HG03066 (cell line): Measurements from ENCODE around the gene TYK2.
"Not testable (repeated sequence)": the region's sequence is repeated elsewhere in the genome, so short reads cannot be mapped to it uniquely, and the experiment has no call there.

Experiments used
- ATAC-seq: cut with Tn5 transposase; IDR thresholded peaks from one replicate; pipeline ENCODE4 v1.9.1; 2021; ENCODE audit warnings: low read depth; ENCODE audit not compliant: unreplicated experiment

Gene TYK2

DNA sequence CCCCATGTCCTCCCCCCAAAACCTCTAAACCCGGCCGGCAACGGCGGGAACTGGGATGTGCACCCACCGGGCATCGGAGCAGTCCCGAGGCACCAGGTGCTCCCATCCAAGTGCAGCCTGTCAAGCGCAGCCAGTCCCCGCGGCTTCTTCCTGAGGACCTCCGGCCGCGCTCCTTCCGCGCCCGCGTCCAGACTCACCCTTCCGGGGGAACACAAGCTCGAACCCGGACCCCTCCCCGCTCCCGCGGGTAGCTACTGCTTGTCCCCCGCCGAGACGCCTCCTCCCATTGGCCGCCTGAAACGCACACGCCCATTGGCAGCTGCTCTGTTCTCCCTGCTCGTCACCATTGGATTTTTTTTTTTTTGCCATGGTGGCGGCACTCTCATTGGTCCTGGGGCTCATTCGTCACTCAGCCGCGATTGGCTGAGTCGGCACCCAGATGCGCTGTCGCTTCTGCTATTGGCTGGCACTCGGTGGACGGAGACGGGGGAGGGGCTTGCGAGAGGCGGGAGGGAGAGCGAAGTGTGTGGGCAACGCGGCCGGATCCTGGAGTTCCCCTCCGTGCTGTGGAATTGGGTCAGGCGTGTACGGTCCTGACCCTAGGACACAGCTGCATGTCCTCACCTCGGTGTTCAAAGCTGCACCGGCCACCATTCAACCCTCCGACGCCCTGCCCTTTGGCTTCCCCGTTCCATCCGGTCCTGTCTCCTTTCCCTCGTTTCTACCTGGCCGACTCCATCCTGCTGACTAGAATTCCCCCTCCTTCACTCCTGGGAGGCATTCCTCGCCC is at the start of gene TYK2:
Gene TYK2 (minus strand): TSS at position 260 of the 790 bp plus-strand sequence. CDS start 2,166 bp downstream, outside the sequence.
- ATAC-seq: peak; percentile 95

DNA sequence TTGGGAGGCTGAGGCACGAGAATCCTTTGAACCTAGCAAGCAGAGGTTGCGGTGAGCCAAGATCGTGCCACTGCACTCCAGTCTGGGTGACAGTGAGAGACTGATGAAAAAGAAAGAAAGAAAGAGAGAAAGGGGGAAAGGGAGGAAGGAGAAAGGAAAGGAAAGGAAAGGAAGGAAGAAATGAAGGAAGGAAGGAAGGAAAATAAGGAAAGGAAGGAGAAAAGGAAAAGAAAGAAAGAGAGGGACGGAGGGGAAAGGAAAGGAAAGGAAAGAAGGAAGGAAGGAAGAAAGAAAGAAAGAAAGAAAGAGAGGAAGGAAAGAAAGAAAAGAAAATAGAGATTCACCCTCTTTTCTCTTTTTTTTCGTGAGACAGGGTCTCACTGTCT is 48.6 kb upstream of the TYK2 start:
- no peak for ATAC-seq

DNA sequence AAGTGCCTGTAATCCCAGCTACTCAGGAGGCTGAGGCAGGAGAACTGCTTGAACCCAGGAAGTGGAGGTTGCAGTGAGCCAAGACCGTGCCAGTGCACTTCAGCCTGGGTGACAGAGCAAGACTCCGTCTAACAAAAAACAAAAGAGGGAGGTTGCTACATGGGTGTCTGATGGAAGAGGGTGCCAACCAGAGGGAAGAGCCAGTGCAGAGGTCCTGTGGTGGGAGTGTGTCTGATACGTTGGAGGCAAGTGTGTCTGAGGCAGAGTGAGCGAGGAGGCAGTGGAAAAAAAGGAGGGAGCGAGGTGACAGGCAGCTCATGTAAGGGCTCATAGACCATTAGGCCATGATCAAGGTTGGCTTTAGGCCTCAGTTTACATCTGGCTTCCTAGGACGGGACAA is 46.8 kb upstream of the TYK2 start:
- no peak for ATAC-seq

DNA sequence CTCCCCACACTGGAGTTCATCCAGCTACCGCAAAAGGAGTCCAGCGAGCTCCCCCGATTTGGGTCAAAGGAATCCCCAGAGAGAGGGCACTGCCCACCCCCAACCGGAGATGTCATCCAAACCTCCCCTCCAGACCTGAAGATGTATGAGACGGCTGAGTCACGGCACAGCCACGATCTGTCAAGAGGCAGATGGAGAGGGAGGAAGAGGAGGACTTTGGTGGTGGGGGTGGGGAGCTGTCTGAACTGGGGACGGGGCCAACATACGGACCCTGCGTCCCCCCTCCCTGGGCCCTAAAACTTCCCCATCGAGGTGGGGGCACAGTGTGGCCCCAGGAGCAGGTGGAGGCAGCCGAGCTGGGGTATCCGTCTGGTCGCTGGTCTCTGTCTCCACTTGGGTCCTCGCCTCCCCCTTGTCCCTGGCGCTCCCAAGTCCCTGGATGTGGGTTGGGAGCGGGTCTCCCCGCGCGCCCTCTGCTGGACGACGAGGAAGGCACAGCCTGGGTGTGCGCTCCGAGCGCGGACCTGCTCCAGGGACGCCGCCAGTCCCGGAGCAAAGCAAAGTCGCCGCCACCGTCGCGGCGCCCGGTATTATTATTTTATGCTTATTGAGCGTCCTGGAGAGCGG is 43.8 kb upstream of the TYK2 start:
- no peak for ATAC-seq

DNA sequence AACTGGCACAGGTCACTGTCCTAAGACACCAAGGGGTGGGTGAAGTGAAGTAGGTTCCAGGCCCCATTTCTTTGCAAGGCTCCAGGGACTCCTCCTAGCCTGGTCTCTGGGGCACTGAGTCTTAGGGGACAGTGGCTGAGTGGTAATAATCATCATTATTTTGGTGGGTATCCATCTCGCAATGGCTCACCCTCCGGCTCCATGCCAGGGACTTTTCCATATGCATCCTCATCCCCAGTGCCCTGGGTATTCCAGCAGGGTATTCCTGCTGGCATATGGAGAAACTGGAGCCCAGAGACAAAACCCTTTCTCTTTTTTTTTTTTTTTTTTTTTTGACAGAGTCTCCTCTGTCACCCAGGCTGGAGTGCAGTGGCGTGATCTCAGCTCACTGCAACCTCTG is 42.5 kb upstream of the TYK2 start:
- ATAC-seq: no peak

DNA sequence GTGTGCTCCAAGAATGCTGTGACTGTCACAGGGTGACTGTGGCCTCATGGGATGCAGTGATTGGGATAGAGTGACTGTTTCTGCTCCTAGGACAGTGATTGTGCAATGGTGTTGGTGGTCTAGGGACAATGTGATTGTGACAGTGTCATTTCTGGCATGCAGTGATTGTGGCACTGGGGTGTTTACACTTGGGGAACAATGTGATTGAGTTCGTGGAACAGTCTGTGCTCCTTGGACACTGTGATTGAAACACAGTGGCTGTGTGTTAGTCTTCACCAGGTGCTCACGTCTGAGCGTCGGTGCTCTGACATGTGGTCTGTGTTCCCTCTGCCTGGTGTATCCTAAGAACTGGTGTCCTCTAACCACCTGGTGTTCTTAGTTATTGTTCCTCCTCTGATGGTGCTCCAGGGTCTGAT is 41.7 kb upstream of the TYK2 start:
- ATAC-seq: no peak

DNA sequence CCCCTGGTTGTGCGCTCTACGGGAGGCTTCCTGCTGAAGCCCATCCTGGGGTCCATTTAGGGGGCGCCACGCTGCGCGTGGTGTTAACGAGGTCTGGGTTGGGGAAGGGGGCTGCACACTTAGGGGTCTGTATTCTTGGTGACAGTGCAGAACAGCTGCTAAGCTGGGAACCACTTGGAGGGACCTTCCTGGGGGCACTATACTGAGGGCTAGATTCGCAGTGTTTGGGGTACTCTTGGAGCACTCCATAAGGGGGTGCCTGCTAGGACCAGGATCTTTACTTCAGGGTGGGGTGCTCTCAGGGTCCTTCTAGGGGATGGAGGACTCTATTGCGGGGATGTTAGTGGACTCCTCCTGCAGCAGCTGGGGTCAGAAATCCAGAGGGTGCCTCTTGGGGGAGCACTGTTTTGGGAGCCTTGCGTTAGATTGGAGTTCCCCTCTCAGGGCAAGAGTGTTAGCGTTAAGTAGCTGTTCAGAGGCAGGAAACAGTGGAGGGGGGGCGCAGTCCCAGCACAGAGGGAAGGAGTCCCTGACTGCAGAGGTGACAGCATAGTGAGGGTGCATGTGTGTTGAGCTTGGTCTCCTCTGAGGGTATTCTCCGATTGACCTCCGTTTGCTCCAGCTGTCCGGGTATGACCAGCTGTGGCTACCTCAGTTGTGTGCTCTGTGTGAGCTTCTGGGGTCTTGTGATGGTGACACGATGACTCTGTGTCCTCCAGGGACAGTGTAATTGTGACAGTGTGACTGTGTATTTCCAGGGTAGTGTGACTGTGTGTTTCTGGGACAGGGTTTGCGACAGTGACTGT is 41.1 kb upstream of the TYK2 start:
- ATAC-seq: no peak

DNA sequence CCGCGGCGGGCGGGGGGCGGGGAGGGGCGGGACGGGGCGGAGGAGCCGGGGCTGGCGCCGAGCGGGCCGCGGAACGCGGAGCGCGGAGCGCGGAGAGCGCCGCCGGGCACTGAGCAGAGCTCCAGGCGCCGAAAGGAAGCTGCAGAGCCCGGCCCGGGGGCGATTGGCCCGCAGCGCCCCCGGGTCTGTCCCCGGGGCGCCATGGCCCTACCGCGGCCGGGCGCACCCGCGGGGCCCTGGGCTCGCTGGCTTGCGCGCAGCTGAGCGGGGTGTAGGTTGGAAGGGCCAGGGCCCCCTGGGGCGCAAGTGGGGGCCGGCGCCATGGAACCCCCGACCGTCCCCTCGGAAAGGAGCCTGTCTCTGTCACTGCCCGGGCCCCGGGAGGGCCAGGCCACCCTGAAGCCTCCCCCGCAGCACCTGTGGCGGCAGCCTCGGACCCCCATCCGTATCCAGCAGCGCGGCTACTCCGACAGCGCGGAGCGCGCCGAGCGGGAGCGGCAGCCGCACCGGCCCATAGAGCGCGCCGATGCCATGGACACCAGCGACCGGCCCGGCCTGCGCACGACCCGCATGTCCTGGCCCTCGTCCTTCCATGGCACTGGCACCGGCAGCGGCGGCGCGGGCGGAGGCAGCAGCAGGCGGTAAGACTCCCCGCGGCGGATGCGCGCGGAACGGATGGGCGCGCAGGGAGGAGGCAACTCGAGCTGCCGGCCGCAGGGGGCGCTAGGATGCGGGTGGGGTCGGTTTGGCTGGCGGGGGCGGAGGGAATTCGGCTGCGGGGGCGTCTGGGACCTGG is 40.3 kb upstream of the TYK2 start, which contains the start of gene PDE4A:
Gene PDE4A (plus strand): TSS at position 95 of the 796 bp plus-strand sequence. CDS start 227 bp downstream, at position 322.
- no peak for ATAC-seq

DNA sequence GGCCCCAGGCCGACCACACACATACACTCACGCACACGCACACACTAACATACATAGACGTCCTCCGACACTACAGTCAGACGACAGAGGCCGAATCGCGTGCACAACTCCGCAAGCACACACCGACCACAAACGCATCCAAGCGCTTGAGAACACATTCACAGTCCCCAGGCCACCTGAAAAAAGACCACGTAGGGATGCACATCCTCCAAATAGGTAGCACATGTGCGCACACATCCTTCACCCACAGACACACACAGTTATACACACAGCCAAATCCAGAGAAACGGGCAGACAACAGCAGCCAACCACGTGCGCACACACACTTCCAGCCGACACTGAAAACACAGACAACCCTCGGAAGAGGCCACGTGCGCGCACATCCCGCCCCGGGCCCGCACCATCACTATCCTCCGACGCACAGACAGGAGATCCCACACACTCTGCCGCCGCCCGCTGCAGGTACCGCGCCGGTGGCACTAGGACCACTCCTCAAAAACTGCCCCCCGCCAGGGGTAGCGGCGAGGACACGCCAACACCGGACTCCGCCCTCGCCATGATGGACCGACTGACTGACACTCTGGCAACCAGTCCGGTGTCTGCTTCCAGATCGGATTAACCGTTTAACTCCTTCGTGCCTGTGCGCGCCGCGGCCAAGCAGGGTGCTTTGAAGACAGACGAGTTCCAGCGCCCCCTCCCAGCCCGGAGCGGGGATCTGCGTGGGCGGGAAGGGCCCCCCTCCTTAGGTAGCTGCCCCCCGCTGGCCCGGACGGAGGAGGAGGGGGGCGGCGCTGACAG is 39.5 kb upstream of the TYK2 start:
- no peak for ATAC-seq

DNA sequence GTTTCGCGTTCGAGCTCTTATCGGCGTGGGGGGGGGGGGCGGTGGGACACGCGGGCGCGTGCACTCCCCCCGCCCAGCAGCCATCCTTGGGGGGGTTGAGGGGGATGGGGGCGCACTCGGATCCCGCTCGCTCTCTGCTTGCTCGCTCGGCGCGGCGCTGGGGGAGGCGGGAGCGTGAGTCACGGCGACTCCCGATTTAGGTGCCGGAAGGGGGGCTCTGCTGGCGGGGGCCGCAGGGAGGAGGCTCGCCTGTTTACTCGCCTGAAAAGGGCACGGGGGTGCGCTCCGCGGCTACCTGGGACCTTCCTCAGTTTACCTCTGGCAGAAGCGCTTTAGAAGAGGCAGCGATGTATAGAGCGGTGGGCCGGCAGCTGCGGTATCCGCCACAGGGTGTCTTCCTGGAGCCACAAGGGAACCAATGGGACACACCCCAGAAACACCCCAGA is 38.9 kb upstream of the TYK2 start:
- no peak for ATAC-seq

DNA sequence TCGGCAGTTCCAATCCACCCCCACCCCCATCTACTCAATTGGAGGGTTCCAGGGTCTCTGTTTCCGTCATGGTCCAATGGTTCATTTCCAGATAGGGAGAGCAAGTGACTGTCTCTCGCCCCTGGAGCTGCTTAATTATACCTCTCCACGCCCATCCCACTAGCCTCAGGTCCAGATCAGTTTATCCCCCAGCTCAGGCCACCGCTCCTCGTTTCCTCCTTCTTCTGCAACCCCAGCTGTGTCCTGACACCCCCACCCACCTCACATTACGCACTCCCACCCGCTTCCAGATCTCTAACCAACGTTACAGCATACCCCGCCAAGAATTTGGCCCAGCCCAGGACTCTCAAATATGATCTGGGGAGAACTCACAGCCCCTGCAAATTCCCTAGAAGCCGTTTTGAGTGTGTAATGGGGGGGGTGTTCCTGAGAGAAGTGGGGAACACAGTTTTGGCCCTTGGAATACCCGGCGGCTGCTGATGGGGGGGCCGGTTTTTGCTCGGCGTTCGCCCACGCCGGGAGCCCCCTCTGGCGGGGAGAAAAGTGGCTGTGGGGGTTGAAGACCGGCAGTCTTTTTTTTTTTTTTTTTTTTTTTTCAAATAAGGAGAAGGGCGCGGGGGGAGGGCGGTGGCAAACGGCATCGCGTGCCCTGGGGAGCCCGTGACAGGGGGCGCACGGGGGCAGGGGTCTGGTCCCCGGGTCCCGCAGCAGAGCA is 38.3 kb upstream of the TYK2 start:
- no peak for ATAC-seq

DNA sequence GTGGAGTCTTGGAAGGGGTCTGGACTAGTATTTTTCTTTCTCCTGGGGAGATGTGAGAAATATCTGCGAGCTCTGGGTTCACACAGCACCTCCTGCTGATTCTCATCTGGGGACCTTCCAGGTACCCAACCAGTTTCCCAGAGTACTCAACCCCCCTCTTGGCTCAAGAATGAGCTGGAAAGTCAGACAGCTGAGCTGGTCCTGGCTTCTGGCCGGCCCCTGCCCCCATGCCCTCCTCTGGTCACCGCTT is 37.8 kb upstream of the TYK2 start:
- no peak for ATAC-seq

DNA sequence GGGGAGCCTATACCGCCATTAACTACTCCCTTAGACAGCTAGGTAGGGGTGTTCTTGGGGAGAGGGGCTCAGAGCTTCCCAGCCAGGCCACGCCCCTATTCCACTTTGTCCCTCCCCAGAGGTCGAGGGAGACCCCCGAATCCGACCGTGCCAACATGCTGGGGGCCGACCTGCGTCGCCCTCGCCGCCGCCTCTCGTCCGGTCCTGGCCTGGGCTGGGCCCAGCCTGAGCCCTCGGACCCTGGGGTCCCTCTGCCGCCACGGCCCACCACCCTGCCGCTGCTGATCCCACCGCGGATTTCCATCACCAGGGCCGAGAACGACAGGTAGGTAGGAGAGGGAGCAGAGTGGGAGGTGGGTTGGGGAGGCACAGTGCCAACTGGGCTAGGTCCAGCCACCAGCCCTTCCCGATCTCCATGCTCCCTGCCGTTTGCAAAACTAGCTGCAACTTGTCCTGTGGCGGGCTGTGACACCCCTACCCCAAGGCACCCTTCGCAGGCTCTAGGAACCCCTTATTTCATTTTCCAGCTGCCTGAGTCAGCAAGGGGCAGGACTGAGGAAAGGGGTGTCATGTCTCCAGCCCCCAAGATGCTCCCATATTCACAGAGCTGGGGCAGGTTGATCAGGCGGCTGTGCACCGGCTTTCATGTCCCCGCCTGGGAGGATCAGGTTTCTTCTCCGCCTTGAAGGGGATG is 37.3 kb upstream of the TYK2 start:
- no peak for ATAC-seq

DNA sequence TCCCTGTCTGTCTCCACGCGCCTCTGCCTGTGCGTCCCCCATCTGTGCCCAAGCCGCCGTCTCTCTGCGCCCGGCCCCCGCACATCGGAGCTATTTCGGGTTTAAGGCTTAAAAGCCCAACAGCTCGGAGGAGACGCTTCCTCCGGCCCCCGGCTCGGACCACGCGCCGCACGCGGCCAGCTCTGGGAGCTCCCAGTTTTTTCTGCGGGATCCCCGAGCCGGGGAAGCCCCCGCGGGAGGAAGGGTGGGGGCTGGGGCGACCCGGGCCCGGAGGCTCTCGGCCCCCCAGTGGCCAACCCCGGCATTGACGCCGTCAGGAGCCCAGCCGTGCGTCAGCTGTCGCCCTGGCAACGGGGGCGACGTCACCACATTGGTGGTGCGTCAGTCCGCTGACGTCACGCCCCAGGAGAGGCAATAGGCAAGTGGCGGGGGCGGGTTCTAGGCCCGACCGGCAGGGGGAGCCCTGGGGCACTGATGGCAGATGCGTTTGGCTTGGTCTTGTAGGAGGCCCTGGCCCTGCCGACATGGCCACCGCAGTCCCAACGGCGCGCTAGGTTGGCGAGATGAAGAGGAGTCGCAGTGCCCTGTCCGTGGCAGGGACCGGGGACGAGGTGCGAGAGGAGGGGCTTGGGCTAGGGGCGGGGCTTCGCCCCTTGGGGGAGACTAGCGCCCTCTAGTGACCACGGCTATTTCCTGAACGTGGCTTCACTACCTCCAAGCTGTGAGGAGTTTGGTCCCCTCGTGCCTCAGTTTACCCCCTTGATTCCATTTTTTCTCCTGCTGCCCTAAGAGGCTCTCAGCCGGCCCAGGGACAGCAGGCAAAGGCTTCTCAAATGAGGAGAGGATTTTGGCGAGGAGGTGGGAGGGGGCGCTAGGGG is 36.2 kb upstream of the TYK2 start:
- ATAC-seq: no peak

DNA sequence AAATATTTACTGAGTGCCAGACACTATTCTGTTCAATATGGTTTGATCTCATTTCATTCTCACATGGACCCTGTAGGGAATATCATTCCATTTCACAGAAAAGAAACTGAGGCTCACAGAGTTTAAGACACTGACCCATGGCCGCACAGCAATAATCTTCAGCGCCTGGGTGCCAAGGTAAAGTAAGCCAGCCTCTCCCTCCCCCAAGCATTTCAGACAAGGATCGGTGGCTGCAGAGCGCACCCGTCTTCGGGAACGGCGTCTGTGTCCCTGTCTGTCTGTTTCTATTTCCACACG is 35.7 kb upstream of the TYK2 start:
- no peak for ATAC-seq

DNA sequence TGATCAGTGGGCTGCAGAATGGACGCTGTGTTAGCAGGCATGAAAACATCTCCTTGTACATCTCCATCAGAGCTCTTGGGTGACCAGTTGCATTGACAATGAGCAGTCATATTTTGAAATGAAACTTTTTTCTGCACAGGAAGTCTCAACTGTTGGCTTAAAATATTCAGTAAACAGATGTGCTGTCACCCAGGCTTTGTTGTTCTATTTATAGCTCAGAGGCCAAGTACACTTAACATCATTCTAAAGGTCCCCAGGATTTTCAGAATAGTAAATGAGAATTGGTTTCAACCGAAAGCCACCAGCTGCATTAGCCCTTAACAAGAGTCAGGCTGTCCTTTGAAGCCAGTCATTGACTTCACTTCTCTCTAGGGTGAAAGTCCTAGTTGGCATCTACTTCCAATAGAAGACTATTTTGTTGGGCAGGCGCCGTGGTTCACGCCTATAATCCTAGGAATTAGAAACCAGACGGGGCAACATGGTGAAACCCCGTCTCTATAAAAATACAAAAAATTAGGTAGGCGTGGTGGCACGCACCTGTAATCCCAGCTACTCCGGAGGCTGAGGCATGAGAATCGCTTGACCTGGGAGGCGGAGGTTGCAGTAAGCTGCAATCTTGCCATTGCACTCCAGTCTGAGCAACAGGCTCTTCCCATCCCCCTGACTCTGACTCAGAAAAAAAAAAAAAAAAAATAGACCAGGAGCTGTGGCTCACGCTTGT is 32.0 kb upstream of the TYK2 start:
- peak; percentile 61 for ATAC-seq

DNA sequence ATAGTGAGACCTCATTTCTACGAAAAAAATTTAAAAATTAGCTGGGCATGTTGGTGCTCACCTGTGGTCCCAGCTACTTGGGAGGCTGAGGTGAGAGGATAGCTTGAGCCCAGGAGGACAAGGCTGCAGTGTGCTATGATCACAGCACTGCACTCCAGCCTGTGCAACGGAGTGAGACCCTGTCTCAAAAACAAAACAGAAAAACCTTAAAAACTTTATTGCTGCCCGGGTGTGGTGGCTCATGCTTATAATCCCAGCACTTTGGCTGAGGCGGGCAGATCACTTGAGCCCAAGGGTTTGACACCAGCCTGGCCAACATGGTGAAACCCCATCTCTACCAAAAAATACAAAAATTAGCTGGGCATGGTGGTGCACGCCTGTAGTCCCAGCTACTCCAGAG is 30.9 kb upstream of the TYK2 start:
- ATAC-seq: not testable (repeated sequence)
